ENCODE data around the gene ASB11.

Gene ASB11

GRCh38 chrX:15334561-15334960 lies 19.1 kb upstream of the ASB11 start:
- in situ Hi-C loops (cut with HindIII; ENCODE audit: low sequenced_read_pairs) = loop anchor here (5.0 kb wide), 1 partner anchor 38 kb away; no protein-coding TSS in a partner anchor
- H3K4me3 ChIP-seq (ENCODE audit: low read depth, low read length) = peak overlapping the region; percentile 76

GRCh38 chrX:15328821-15329220 lies 13.4 kb upstream of the ASB11 start:
- in situ Hi-C loops (cut with HindIII; ENCODE audit: low sequenced_read_pairs) = no loop called here
- DNase-seq (ENCODE audit: low read depth) = no peak
- H3K4me3 ChIP-seq (ENCODE audit: low read depth, low read length) = no peak overlapping the region
- no peak for TF ChIP-seq CTCF (IDR thresholded peaks at IDR 0.05; ENCODE audit: low read depth, low read length, missing control alignments)

More at GRCh38 chrX:15334561-15334960, 19.1 kb upstream of the ASB11 start:
- DNase-seq (ENCODE audit: low read depth) = no peak
- TF ChIP-seq CTCF (IDR thresholded peaks at IDR 0.05; ENCODE audit: low read depth, low read length, missing control alignments) = no peak

- in situ Hi-C loops (cut with HindIII; ENCODE audit: low sequenced_read_pairs) = no loop called here
- DNase-seq (ENCODE audit: low read depth) = no peak
- H3K4me3 ChIP-seq (ENCODE audit: low read depth, low read length) = no peak overlapping the region
- no peak for TF ChIP-seq CTCF (IDR thresholded peaks at IDR 0.05; ENCODE audit: low read depth, low read length, missing control alignments)
Observed at GRCh38 chrX:15328131-15328530, 12.7 kb upstream of the ASB11 start.

- DNase-seq (ENCODE audit: low read depth) = no peak
- no peak for TF ChIP-seq CTCF (IDR thresholded peaks at IDR 0.05; ENCODE audit: low read depth, low read length, missing control alignments)
- in situ Hi-C loops (cut with HindIII; ENCODE audit: low sequenced_read_pairs) = no loop called here
- no peak overlapping the region for H3K4me3 ChIP-seq (ENCODE audit: low read depth, low read length)
Observed at GRCh38 chrX:15322472-15322871, 7.0 kb upstream of the ASB11 start.

- H3K4me3 ChIP-seq (ENCODE audit: low read depth, low read length) = no peak overlapping the region
- TF ChIP-seq CTCF (IDR thresholded peaks at IDR 0.05; ENCODE audit: low read depth, low read length, missing control alignments) = no peak
- in situ Hi-C loops (cut with HindIII; ENCODE audit: low sequenced_read_pairs) = no loop called here
- no peak for DNase-seq (ENCODE audit: low read depth)
Observed at GRCh38 chrX:15322072-15322471, 6.6 kb upstream of the ASB11 start.

GRCh38 chrX:15321447-15321846 lies 6.0 kb upstream of the ASB11 start:
- in situ Hi-C loops (cut with HindIII; ENCODE audit: low sequenced_read_pairs) = no loop called here
- TF ChIP-seq CTCF (IDR thresholded peaks at IDR 0.05; ENCODE audit: low read depth, low read length, missing control alignments) = no peak
- DNase-seq (ENCODE audit: low read depth) = no peak
- H3K4me3 ChIP-seq (ENCODE audit: low read depth, low read length) = no peak overlapping the region

GRCh38 chrX:15320297-15320696 lies 4.9 kb upstream of the ASB11 start:
- H3K4me3 ChIP-seq (ENCODE audit: low read depth, low read length) = no peak overlapping the region
- no peak for TF ChIP-seq CTCF (IDR thresholded peaks at IDR 0.05; ENCODE audit: low read depth, low read length, missing control alignments)
- no peak for DNase-seq (ENCODE audit: low read depth)
- in situ Hi-C loops (cut with HindIII; ENCODE audit: low sequenced_read_pairs) = no loop called here
